ENCODE measurements around the gene TPST1. TPM values are rescaled to one million over a fixed set of nuclear protein-coding genes. Genes with fewer than 3 reads are reported as not detected.
"Not testable (repeated sequence)": the region's sequence is repeated elsewhere in the genome, so short reads cannot be mapped to it uniquely, and the experiment has no call there.

TPST1 gene
- total RNA-seq, 2 donors from 2014 or later: 0.65 TPM

DNA sequence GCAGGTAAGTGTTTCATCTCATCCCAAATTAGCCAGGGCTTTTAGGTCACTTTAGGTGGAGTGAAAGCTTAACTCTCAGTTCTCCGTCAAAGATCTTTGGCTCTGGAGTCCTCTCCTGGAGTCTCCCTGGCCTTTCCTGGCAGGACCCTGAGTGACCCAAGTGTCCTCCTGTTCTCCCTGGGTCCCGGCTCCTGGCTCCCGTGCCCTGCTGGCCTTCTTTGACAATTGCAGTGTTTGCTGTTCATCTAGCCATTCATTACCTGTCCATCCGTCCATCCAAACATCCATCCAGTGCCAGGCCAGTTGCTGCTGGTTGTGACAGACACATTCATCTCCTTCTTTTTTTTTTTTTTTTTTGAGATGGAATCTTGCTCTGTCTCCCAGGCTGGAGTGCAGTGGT lies 6.2 kb upstream of the TPST1 start:
- Mint-ChIP-seq H3K27me3 (peaks cover 25% of the 10 kb centered on the region), H3K36me3 (ENCODE audit: low read depth) (no peaks in the 10 kb centered on the region), H3K4me1 (peaks cover 5% of the 10 kb centered on the region), H3K4me3 (no peak overlapping the region), H3K27ac (no peak overlapping the region)
- ATAC-seq: no peak
- H3K9me3 ChIP-seq (ENCODE audit: control insufficient read depth, low read length, poor library complexity, severe bottlenecking): no peaks in the 10 kb centered on the region
- no peak for DNase-seq

DNA sequence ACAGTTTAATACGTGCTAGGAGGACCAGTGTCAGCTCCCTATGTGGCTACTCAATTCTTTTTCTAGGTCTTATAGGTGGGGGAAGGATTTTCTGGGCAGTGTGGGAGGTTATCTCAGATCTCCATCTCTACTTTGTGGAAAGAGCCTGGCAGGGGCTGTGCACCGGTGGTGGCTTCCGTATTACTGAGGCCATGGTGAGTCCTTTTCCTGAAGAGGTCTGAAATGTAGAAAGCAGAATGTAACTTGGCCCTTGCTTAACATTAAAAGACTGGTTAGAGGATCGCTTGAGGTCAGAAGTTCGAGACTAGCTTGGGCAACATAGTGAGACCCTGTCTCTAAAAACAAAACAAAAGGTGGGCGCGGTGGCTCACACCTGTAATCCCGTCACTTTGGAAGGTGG lies 2.7 kb upstream of the TPST1 start:
- Mint-ChIP-seq H3K4me1 (peaks cover 18% of the 10 kb centered on the region), H3K4me3 (no peak overlapping the region), H3K27ac (peak overlapping the region; percentile 8)

DNA sequence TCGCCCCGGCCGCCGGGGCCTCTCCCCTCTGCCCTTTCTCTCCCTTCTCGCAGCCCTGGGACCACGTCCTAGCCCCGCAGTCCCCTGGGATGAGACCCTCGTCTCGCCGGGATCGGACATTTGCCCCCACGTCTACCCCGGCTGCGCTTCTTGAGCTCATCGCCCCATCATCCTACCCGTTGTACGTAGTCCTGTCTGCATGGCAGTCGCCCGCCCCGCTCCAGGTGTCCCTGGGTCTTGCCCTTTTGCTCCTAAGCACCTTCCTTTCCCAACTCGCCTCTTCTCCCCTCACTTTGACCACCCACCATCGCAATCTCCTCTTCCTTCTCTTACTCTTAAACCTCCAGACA lies 582 bp downstream of the TPST1 start:
- H3K27me3 Mint-ChIP-seq: peaks cover 55% of the 10 kb centered on the region
- H3K36me3 Mint-ChIP-seq (ENCODE audit: low read depth): peaks cover 7% of the 10 kb centered on the region
- H3K4me1 Mint-ChIP-seq: peaks cover 26% of the 10 kb centered on the region
- no peak for DNase-seq
- peak overlapping the region; percentile 90 for H3K4me3 Mint-ChIP-seq
- ATAC-seq: no peak
- H3K27ac Mint-ChIP-seq: peak overlapping the region; percentile 92
- H3K9me3 ChIP-seq (ENCODE audit: control insufficient read depth, low read length, poor library complexity, severe bottlenecking): no peaks in the 10 kb centered on the region

More for the DNA sequence above, 2.7 kb upstream of the TPST1 start:
- DNase-seq (no peak), ATAC-seq (no peak)
- no peaks in the 10 kb centered on the region for H3K9me3 ChIP-seq (ENCODE audit: control insufficient read depth, low read length, poor library complexity, severe bottlenecking)
- H3K36me3 Mint-ChIP-seq (ENCODE audit: low read depth): peaks cover 4% of the 10 kb centered on the region
- peaks cover 42% of the 10 kb centered on the region for H3K27me3 Mint-ChIP-seq

DNA sequence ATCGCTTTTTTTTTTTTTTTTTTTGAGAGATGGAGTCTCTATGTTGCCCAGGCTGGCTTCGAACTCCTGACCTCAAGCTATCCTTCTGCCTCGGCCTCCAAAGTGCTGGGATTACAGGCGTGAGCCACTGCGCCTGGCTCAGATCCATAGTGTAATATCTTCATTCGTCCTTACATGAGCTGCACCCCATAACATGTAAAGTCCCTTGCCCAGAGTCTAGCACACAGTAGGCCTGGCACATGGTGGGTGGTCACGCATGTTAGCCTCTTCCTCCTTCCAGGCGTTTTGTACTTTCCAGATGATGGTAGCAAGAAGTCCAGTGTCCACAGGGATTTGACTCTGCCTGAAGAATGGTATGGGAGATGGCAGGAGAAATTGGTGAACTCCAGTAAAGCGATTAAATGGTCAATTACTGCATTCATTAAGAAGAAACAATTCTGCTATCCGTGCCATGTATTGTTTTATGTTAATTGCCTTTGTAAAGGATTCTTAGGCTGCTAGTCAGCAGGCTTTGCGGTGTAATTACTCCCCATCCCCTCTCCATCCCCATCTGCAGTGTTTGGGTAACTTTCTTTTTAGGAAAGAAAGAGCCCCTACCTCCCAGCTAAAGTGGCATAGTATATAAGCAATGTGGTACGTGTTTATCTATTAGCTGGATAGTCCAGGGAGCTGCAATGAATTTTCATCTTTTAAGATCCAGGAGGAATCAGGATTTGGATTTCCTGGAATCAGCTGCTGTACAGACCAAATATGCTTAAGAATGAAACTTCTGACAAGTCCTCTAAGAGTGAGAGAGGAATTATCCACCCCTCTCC lies 1.2 kb downstream of the TPST1 start:
- Mint-ChIP-seq H3K4me3 (peak overlapping the region; percentile 90), H3K27me3 (peaks cover 55% of the 10 kb centered on the region), H3K4me1 (peaks cover 26% of the 10 kb centered on the region), H3K36me3 (ENCODE audit: low read depth) (peaks cover 7% of the 10 kb centered on the region), H3K27ac (peak overlapping the region; percentile 92)
- H3K9me3 ChIP-seq (ENCODE audit: control insufficient read depth, low read length, poor library complexity, severe bottlenecking): no peaks in the 10 kb centered on the region
- ATAC-seq (no peak), DNase-seq (no peak)

DNA sequence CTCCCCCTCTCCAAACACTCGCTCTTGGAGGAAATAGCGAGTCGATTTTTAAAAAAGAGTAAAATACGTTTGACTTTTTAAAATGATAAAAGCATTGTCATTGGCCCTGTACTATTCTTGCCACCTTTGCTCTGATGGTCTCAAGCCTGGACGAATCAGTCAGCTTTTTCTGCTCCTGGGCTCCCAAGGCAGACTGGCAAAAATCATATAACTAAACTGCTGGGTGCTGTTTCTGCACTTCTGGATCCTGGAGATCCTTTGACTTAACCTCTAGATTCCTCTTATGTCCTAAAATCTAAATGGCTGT lies 1.8 kb downstream of the TPST1 start:
- no peak overlapping the region for H3K27ac Mint-ChIP-seq

DNA sequence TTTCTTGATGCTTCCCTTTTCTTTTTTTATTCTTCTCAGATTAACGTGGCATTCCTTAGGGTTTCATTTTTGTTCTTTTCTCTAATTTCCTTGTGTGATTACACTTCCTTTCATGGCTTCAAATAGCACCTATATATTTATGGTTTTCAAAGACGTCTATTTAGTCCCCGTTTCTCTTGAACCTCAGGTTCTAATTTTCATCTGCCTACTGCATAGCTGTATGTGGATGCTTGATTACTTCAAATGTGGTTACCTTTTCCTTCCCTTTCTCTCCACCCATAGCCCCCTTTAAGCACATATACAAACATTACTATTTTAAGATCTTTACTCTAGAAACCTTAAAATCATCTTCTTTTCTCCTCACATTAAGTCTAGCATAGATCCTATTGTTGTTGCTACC lies 2.4 kb downstream of the TPST1 start:
- H3K4me1 Mint-ChIP-seq: peaks cover 22% of the 10 kb centered on the region
- H3K4me3 Mint-ChIP-seq: peak overlapping the region; percentile 51
- peaks cover 7% of the 10 kb centered on the region for H3K36me3 Mint-ChIP-seq (ENCODE audit: low read depth)
- H3K27ac Mint-ChIP-seq: peak overlapping the region; percentile 59
- H3K27me3 Mint-ChIP-seq: peaks cover 50% of the 10 kb centered on the region
- DNase-seq: no peak
- H3K9me3 ChIP-seq (ENCODE audit: control insufficient read depth, low read length, poor library complexity, severe bottlenecking): no peaks in the 10 kb centered on the region
- no peak for ATAC-seq

More for the DNA sequence above, 1.8 kb downstream of the TPST1 start:
- ATAC-seq (no peak), DNase-seq (no peak)
- Mint-ChIP-seq H3K4me1 (peaks cover 26% of the 10 kb centered on the region), H3K4me3 (no peak overlapping the region), H3K27me3 (peaks cover 55% of the 10 kb centered on the region), H3K36me3 (ENCODE audit: low read depth) (peaks cover 7% of the 10 kb centered on the region)
- no peaks in the 10 kb centered on the region for H3K9me3 ChIP-seq (ENCODE audit: control insufficient read depth, low read length, poor library complexity, severe bottlenecking)

DNA sequence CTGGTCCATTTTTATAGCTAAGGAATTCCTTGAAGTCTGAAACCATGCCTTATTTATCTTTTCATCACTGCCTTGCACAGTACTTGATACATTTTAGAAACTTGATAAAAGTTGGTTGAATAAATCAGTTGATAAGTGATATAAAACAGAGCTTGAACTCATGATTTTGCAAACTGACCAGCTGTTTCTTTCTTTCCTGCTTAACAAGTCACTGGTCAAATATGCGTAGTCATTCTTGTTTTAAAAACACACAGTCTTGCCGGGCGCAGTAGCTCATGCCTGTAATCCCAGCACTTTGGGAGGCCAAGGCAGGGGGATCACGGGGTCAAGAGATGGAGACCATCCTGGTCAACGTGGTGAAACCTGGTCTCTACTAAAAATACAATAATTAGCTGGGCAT lies 6.3 kb downstream of the TPST1 start:
- Mint-ChIP-seq H3K27me3 (peaks cover 59% of the 10 kb centered on the region), H3K27ac (no peak overlapping the region), H3K4me1 (peaks cover 18% of the 10 kb centered on the region), H3K4me3 (no peak overlapping the region), H3K36me3 (ENCODE audit: low read depth) (peaks cover 3% of the 10 kb centered on the region)
- no peak for DNase-seq
- H3K9me3 ChIP-seq (ENCODE audit: control insufficient read depth, low read length, poor library complexity, severe bottlenecking): no peaks in the 10 kb centered on the region
- no peak for ATAC-seq

DNA sequence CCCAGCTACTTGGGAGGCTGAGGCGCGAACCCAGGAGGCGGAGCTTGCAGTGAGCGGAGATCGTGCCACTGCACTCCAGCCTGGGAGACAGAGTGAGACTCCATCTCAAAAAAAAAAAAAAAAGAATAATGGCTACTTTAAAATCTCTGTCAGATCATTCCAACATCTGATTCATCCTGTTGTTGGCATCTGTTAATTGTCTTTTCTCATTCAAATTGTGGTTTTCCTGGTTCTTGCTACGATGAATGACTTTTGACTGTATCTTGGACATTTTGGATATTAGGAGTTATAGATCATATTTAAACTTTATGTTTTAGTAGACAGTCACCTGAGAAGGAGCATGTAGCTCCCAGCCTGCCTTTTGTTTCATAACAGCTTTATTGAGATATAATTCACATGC lies 8.5 kb downstream of the TPST1 start:
- no peak for DNase-seq
- H3K27ac Mint-ChIP-seq: no peak overlapping the region
- no peak for ATAC-seq

DNA sequence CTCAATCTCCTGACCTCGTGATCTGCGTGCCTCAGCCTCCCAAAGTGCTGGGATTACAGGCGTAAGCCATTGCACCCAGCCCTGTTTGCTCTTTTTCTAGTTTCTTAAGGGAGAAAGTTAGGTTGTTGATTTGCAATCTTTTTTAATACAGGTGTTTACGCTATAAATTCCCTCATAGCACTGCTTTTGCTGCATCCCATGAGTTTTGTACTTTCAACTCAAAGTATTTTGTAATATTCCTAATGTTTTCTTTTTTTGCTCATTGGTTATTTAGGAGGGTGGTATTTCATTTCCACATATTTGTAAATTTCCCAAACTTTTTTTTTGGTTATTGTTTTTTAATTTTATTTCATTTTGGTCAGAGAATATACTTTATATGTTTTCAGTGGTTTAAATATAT lies 11.6 kb downstream of the TPST1 start:
- Mint-ChIP-seq H3K36me3 (ENCODE audit: low read depth) (peaks cover 5% of the 10 kb centered on the region), H3K27me3 (peaks cover 52% of the 10 kb centered on the region), H3K4me1 (peaks cover 12% of the 10 kb centered on the region), H3K4me3 (no peak overlapping the region), H3K27ac (no peak overlapping the region)
- no peaks in the 10 kb centered on the region for H3K9me3 ChIP-seq (ENCODE audit: control insufficient read depth, low read length, poor library complexity, severe bottlenecking)
- ATAC-seq (no peak), DNase-seq (no peak)

More for the DNA sequence above, 8.5 kb downstream of the TPST1 start:
- Mint-ChIP-seq H3K4me3 (no peak overlapping the region), H3K4me1 (peaks cover 6% of the 10 kb centered on the region), H3K36me3 (ENCODE audit: low read depth) (peaks cover 3% of the 10 kb centered on the region), H3K27me3 (peaks cover 47% of the 10 kb centered on the region)
- H3K9me3 ChIP-seq (ENCODE audit: control insufficient read depth, low read length, poor library complexity, severe bottlenecking): no peaks in the 10 kb centered on the region

DNA sequence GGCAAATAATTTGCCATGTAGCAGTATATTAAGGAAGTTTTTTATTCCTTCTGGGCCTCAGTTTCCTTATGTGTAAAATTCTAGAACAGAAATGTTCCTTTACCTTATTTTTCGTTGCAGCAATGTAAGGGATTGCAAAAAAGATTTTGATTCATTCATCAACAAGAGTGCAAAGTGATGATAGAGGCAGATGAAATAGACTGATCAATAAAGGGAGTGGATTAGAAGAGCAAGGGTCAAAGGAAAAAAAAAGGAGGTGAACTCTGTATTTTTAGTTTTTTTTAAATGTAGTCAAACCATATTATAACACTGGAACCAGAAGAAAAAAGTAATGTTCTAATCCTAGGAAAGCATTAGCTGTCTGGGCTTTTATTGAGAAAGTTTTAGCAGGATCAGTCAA lies 14.7 kb downstream of the TPST1 start:
- Mint-ChIP-seq H3K4me3 (no peak overlapping the region), H3K27me3 (peaks cover 38% of the 10 kb centered on the region), H3K27ac (no peak overlapping the region), H3K36me3 (ENCODE audit: low read depth) (peaks cover 7% of the 10 kb centered on the region), H3K4me1 (peaks cover 8% of the 10 kb centered on the region)
- no peak for ATAC-seq
- no peak for DNase-seq
- H3K9me3 ChIP-seq (ENCODE audit: control insufficient read depth, low read length, poor library complexity, severe bottlenecking): no peaks in the 10 kb centered on the region

DNA sequence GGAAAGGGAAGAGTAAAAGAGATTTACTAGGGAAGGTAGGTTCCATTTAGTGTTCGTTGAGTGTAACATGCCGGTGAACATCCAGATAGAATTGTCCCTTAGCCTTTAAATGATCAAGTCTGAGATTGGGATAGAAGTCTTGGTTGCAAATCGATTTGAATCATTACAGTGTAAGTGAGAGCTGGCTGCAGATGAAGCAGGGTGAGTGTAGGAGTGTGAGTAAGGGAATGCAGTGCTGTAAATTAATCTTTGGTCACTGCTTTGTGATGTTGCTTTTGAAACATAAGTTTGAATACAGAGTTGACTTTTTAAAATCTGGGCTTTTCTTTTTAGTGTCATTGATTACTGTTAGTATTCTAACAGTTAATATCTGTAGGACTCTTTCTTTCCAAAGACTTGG lies 16.3 kb downstream of the TPST1 start:
- no peaks in the 10 kb centered on the region for H3K9me3 ChIP-seq (ENCODE audit: control insufficient read depth, low read length, poor library complexity, severe bottlenecking)
- Mint-ChIP-seq H3K36me3 (ENCODE audit: low read depth) (peaks cover 7% of the 10 kb centered on the region), H3K4me1 (peaks cover 8% of the 10 kb centered on the region), H3K27ac (peak overlapping the region; percentile 8), H3K27me3 (peaks cover 32% of the 10 kb centered on the region), H3K4me3 (no peak overlapping the region)
- DNase-seq (no peak), ATAC-seq (no peak)

DNA sequence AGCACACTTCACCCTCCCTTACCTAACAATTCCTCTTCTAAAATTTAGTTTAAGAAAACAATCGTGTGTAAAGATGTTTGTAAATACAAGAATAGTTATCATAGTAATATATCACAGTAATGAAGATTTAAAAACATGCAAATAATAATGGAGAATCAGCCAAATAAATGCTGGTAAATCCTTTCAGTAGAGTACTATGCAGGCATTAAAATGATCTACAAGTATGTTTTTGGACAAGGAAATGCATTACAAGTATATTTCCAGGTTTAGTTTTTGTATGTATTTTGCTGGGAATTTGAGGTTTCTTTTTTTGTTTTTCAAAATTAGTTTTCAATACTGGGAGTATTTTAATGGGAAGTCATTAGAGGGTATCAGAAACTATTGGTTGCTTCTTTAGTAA lies 22.7 kb downstream of the TPST1 start:
- Mint-ChIP-seq H3K4me3 (no peak overlapping the region), H3K27me3 (no peaks in the 10 kb centered on the region), H3K4me1 (peaks cover 2% of the 10 kb centered on the region), H3K36me3 (ENCODE audit: low read depth) (no peaks in the 10 kb centered on the region), H3K27ac (no peak overlapping the region)
- no peaks in the 10 kb centered on the region for H3K9me3 ChIP-seq (ENCODE audit: control insufficient read depth, low read length, poor library complexity, severe bottlenecking)
- ATAC-seq (no peak), DNase-seq (no peak)

DNA sequence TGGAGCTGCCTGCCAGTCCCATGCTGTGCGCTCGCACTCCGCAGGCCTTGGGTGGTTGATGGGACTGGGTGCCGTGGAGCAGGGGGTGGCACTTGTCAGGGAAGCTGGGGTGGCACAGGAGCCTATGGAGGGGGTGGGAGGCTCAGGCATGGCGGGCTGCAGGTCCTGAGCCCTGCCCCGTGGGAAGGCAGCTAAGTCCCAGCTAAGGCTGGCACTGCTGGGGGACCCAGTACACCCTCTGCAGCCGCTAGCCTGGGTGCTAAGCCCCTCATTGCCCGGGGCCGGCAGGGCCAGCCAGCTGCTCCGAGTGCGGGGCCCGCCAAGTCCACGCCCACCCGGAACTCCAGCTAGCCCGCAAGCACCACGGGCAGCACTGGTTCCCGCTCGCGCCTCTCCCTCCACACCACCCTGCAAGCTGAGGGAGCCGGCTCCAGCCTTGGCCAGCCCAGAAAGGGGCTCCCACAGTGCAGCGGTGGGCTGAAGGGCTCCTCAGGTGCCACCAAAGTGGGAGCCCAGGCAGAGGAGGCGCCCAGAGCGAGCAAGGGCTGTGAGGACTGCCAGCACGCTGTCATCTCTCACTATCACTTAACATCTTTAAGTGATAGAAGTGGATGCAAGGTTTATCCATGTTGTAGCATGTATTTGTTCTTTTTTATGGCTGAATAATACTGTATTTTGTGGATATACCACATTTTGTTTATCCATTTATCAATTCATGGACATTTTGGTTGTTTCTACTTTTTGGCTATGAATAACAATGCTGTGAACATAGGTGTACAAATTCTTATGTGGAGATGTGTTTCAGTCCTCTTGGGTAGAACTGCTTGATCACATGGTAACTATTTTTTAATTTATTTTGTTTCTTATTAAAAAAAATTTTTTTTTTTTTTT lies 26.4 kb downstream of the TPST1 start:
- not testable (repeated sequence) for H3K4me3 Mint-ChIP-seq; H3K27me3 Mint-ChIP-seq; ATAC-seq; DNase-seq; H3K36me3 Mint-ChIP-seq (ENCODE audit: low read depth); H3K27ac Mint-ChIP-seq; H3K4me1 Mint-ChIP-seq; H3K9me3 ChIP-seq (ENCODE audit: control insufficient read depth, low read length, poor library complexity, severe bottlenecking)
